ENCODE data around the gene TMEM170A. TPM values are rescaled to one million over a fixed set of nuclear protein-coding genes. Genes with fewer than 3 reads are reported as not detected.
"Not testable (repeated sequence)": the region's sequence is repeated elsewhere in the genome, so short reads cannot be mapped to it uniquely, and the experiment has no call there.

The TMEM170A gene
- 10 to 100 TPM; 33.1 to 43.4 (median 41.0) TPM for polyA plus RNA-seq (ENCODE audit: insufficient read length in 4 of 4)

GRCh38 chr16:75464122-75464918 lies at the start of gene TMEM170A:
Gene TMEM170A, minus strand, starts transcription at chr16:75464689. Its CDS starts 89 bp downstream, at chr16:75464600.
- peak; percentile 97 to 99 (median 97) for DNase-seq (ENCODE audit: low read depth in 4 of 4, low spot score in 3 of 4)

- DNase-seq (ENCODE audit: low read depth in 4 of 4, low spot score in 3 of 4), result no peak
Observed at GRCh38 chr16:75506574-75506973, 42.1 kb upstream of the TMEM170A start.

GRCh38 chr16:75506107-75506506 lies 41.6 kb upstream of the TMEM170A start:
- DNase-seq (ENCODE audit: low read depth in 4 of 4, low spot score in 3 of 4), result no peak

GRCh38 chr16:75503801-75504200 lies 39.3 kb upstream of the TMEM170A start:
- no peak for DNase-seq (ENCODE audit: low read depth in 4 of 4, low spot score in 3 of 4)

GRCh38 chr16:75502916-75503605 lies 38.6 kb upstream of the TMEM170A start:
- no peak for DNase-seq (ENCODE audit: low read depth in 4 of 4, low spot score in 3 of 4)

GRCh38 chr16:75501820-75502219 lies 37.3 kb upstream of the TMEM170A start:
- not testable (repeated sequence) for DNase-seq (ENCODE audit: low read depth in 4 of 4, low spot score in 3 of 4)

- no peak for DNase-seq (ENCODE audit: low read depth in 4 of 4, low spot score in 3 of 4)
Observed at GRCh38 chr16:75501359-75501758, 36.9 kb upstream of the TMEM170A start.

- not testable (repeated sequence) for DNase-seq (ENCODE audit: low read depth in 4 of 4, low spot score in 3 of 4)
Observed at GRCh38 chr16:75498605-75499322, 34.3 kb upstream of the TMEM170A start.

- DNase-seq (ENCODE audit: low read depth in 4 of 4, low spot score in 3 of 4), result no peak
Observed at GRCh38 chr16:75497558-75497957, 33.1 kb upstream of the TMEM170A start.

- DNase-seq (ENCODE audit: low read depth in 4 of 4, low spot score in 3 of 4), result no peak
Observed at GRCh38 chr16:75495076-75495674, 30.7 kb upstream of the TMEM170A start, which contains the start of gene CHST6. Gene CHST6, minus strand, starts transcription at chr16:75495441. Its CDS starts 15,613 bp downstream, at chr16:75479828.

GRCh38 chr16:75494661-75495075 lies 30.2 kb upstream of the TMEM170A start:
- DNase-seq (ENCODE audit: low read depth in 4 of 4, low spot score in 3 of 4), result no peak

- no peak for DNase-seq (ENCODE audit: low read depth in 4 of 4, low spot score in 3 of 4)
Observed at GRCh38 chr16:75494184-75494583, 29.7 kb upstream of the TMEM170A start.

GRCh38 chr16:75491876-75492275 lies 27.4 kb upstream of the TMEM170A start:
- DNase-seq (ENCODE audit: low read depth in 4 of 4, low spot score in 3 of 4), result no peak

GRCh38 chr16:75488322-75488721 lies 23.8 kb upstream of the TMEM170A start:
- no peak for DNase-seq (ENCODE audit: low read depth in 4 of 4, low spot score in 3 of 4)

- no peak for DNase-seq (ENCODE audit: low read depth in 4 of 4, low spot score in 3 of 4)
Observed at GRCh38 chr16:75486676-75487313, 22.3 kb upstream of the TMEM170A start.

GRCh38 chr16:75486014-75486675 lies 21.7 kb upstream of the TMEM170A start:
- DNase-seq (ENCODE audit: low read depth in 4 of 4, low spot score in 3 of 4), result no peak

- no peak for DNase-seq (ENCODE audit: low read depth in 4 of 4, low spot score in 3 of 4)
Observed at GRCh38 chr16:75485230-75486013, 20.9 kb upstream of the TMEM170A start.

GRCh38 chr16:75483222-75483621 lies 18.7 kb upstream of the TMEM170A start:
- no peak for DNase-seq (ENCODE audit: low read depth in 4 of 4, low spot score in 3 of 4)

All from right renal pelvis (tissue), 4 donors.